ENCODE data around the gene SFT2D3. TPM values are rescaled to one million over a fixed set of nuclear protein-coding genes. Genes with fewer than 3 reads are reported as not detected.
A peak's percentile ranks its signal among the peaks of the same experiment; 100 is the strongest.

Gene SFT2D3
- total RNA-seq, 1 experiment from 2014 or later = 4.7 TPM

DNA sequence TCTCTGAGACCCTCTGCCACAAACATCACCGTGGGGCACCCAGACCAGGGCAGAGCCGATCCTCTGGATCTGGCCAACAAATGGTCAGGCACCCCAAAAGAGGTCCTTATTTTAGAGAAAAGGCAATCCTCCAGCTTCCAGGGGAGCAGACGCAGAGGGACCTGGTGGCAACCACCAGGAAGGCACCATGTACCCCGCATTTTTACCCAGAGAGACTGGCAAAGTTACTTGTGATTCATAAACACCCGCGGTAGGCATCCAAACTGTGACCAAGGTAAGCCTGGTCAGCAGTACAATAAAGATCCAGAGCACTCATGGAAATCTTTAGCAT, 36.4 kb upstream of the SFT2D3 start:
- H3K4me2 ChIP-seq (ENCODE audit: insufficient read depth, insufficient read length, low read length) = peak overlapping the region; percentile 18
- no peak overlapping the region for H3K27ac Mint-ChIP-seq

More for the DNA sequence above, 36.4 kb upstream of the SFT2D3 start:
- Histone ChIP-seq H3K4me1 (ENCODE audit: insufficient read depth, low read length) (no peaks in the 10 kb centered on the region), H4K8ac (replicated peaks; ENCODE audit: insufficient read length, low read depth, low read length) (no peak overlapping the region), H2BK15ac (ENCODE audit: low read depth, low read length) (no peak overlapping the region), H2BK20ac (ENCODE audit: low read depth, low read length, poor library complexity, severe bottlenecking) (no peak overlapping the region), H2BK120ac (ENCODE audit: low read depth, low read length, poor library complexity, severe bottlenecking) (no peak overlapping the region), H3K56ac (ENCODE audit: insufficient read length, low read depth, low read length) (no peak overlapping the region), H2BK5ac (ENCODE audit: insufficient read length, low read length) (no peak overlapping the region), H3K79me2 (ENCODE audit: insufficient read depth, low read length) (0 out of 2 replicates have a peak, but pooled peaks cover 2% of the 10 kb centered on the region), H4K91ac (ENCODE audit: insufficient read length, low read depth, low read length) (no peak overlapping the region), H3K9ac (ENCODE audit: extremely low read depth, insufficient read length, low read length) (no peak overlapping the region), H3K4ac (ENCODE audit: low read depth, low read length) (no peak overlapping the region), H3K23ac (ENCODE audit: insufficient read length, low read depth, low read length) (no peak overlapping the region), H3K79me1 (ENCODE audit: insufficient read depth, low read depth, low read length, poor library complexity, severe bottlenecking) (no peaks in the 10 kb centered on the region), H3K14ac (ENCODE audit: insufficient read depth, low read length) (no peak overlapping the region), H3T11ph (ENCODE audit: low read length) (no peak overlapping the region), H3K18ac (ENCODE audit: insufficient read length, low read depth, low read length) (no peak overlapping the region), H3K27me3 (ENCODE audit: insufficient read depth, low read length) (peaks cover 14% of the 10 kb centered on the region; the same call in 1 of the 2 replicates), H3K27ac (ENCODE audit: insufficient read length, low read depth, low read length) (no peak overlapping the region), H4K20me1 (ENCODE audit: control insufficient read depth, insufficient read depth, insufficient read length) (no peaks in the 10 kb centered on the region), H2AK5ac (ENCODE audit: insufficient read length, low read length) (no peak overlapping the region), H3K9me3 (ENCODE audit: control insufficient read depth, low read depth, low read length) (no peaks in the 10 kb centered on the region), H3K23me2 (ENCODE audit: insufficient read length, low read depth, low read length, poor library complexity, severe bottlenecking) (peaks cover 4% of the 10 kb centered on the region), H2AFZ (ENCODE audit: low read length) (no peak overlapping the region), H4K5ac (ENCODE audit: insufficient read length, low read depth, low read length) (no peak overlapping the region), H2BK12ac (ENCODE audit: insufficient read length, low read depth, low read length) (no peak overlapping the region)
- Mint-ChIP-seq H3K27me3 (ENCODE audit: low read depth) (peaks cover 58% of the 10 kb centered on the region), H3K4me3 (peak overlapping the region in 1 of 2 experiments; percentile 59; a peak in 3 of 5 replicates), H3K36me3 (ENCODE audit: insufficient read depth in 1 of 3, low read depth in 3 of 3) (peaks cover 0 to 2% (median 0%) of the 10 kb centered on the region in 3 experiments; a peak in 3 of 7 replicates), H3K4me1 (peaks cover 3 to 4% of the 10 kb centered on the region in 2 experiments; a peak in 2 of 4 replicates), H3K9me3 (no peaks in the 10 kb centered on the region)
- no peak for DNase-seq
- TF ChIP-seq, protein P1, sequence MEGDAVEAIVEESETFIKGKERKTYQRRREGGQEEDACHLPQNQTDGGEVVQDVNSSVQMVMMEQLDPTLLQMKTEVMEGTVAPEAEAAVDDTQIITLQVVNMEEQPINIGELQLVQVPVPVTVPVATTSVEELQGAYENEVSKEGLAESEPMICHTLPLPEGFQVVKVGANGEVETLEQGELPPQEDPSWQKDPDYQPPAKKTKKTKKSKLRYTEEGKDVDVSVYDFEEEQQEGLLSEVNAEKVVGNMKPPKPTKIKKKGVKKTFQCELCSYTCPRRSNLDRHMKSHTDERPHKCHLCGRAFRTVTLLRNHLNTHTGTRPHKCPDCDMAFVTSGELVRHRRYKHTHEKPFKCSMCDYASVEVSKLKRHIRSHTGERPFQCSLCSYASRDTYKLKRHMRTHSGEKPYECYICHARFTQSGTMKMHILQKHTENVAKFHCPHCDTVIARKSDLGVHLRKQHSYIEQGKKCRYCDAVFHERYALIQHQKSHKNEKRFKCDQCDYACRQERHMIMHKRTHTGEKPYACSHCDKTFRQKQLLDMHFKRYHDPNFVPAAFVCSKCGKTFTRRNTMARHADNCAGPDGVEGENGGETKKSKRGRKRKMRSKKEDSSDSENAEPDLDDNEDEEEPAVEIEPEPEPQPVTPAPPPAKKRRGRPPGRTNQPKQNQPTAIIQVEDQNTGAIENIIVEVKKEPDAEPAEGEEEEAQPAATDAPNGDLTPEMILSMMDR (conservative IDR thresholded peaks at IDR 0.05) = no peak
- no CpG with 5 or more reads among the region's 6 CpGs for WGBS (ENCODE audit: extremely low coverage, insufficient read length, low lambda C conversion rate)

All from H9 (cell line).